Hematopoietic multipotent progenitor cell treated with erythropoietin and hydrocortisone succinate and interleukin-3 and kit ligand, for 8 days (in vitro differentiated cells): Measurements from ENCODE around the gene MAD1L1.

Experiments
- DNase-seq: peaks from one replicate; pipeline ENCODE4 v3.0.0-alpha.2; 2015

MAD1L1 gene

DNA sequence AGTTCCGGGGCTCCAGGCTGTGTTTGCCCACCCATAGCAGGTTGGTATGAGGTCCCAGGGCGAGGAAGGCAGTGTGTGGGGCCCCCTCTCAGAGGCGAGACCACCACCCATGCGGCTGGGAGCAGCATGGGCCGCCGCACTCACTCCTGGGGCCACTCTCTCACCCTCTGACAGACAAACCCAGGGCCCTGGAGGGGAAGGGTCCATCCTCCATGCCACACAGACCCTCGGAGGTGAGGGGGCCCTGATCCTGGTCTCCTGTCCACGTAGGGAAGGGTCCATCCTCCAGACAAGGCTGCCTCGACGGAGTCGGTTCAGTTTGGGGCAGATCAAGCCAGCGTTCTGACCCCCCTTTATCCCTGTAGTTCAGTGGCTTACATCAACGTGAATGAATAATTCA lies 331.9 kb downstream of the MAD1L1 start:
- DNase-seq = no peak

GRCh38 chr7:1899951-1900762 lies 332.6 kb downstream of the MAD1L1 start:
- DNase-seq = no peak

DNA sequence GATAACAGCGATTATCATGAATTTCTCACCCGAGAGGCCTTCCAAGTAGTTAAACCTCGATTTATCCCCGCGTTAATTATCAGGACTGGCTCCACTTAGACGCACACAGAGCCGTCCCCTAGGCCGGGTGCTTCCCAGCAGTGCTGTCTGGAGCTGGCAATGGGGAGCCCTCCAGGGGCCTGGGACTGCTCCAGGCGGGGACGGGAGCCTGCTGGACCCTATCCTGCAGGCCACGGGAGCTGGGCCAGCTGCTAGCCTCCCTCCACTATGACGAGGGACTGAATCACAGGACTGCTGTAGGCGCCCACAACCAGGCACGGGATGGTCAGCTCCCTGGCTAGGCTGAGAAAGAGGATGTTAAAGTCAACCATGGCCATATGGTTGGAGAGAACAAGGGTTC lies 333.5 kb downstream of the MAD1L1 start:
- DNase-seq = no peak

- DNase-seq = no peak
Measured at GRCh38 chr7:1898628-1899185, 334.0 kb downstream of the MAD1L1 start.

DNA sequence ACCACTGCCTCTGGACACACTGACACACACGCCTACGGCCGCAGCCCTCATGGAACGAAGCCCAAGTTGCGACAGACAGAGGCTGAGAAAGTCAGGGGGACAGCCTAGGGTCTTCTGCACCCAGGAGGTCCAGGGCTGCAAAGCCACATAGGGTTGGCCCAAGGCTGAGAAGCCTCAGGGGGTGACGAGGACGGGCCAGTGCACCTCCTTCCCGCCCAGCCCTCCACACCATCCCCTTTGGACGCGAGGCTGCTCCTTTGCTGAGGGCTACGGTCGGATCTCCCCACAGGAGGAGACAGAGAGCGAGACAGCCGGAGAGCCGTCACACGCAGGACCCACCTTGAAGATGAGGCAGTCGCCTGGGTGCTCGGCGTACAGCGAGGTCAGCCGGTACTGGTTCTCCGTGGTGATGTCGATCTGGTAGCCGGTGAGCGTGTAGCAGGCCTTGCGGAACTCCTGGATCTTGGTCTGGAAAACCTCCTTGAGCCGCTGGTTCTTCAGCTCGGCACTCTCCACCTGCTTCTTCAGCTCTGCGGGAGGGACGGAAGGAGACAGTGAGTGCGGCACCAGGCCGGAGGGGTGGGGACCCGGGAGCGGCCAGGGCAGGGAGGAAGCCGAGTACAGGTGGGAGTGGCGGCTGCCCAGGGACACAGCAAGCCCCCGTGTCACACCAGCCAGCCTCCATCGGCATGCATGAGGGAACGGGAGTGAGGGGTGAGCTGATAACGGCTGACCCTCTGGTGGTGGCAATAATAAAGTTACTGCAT lies 334.7 kb downstream of the MAD1L1 start:
- no peak for DNase-seq

GRCh38 chr7:1897076-1897860 lies 335.5 kb downstream of the MAD1L1 start:
- DNase-seq = no peak

GRCh38 chr7:1895664-1896515 lies 336.9 kb downstream of the MAD1L1 start:
- DNase-seq = no peak

GRCh38 chr7:1894906-1895663 lies 337.7 kb downstream of the MAD1L1 start:
- DNase-seq = no peak

DNA sequence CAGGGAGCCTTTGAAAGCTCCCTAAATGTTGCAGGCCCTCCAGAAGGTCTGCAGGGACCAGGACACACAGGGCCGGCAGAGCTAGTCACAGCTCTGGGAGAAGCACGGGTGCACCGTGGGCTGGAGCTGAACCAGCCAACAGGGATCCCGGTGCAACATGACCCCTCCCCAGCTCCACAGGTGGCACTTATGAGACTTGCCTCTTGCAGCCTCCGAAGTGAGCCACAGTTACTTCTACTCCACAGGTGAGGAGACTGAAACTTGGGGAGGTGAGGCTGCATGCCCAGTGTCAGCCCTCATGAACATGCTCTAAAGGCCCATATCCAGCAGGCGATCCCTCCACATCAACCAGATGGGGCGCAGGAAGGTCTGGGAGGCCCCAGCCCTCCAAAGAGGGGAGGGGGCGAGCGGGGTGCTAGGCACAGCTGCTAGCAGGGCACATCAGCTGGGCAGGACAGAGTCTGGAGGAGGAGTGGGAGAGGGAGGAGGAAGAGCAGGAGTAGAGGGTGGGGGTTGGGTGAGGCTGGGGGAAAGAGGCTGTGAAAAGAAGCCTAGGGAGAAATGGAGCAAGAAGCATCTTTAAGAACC lies 338.3 kb downstream of the MAD1L1 start:
- DNase-seq = no peak

DNA sequence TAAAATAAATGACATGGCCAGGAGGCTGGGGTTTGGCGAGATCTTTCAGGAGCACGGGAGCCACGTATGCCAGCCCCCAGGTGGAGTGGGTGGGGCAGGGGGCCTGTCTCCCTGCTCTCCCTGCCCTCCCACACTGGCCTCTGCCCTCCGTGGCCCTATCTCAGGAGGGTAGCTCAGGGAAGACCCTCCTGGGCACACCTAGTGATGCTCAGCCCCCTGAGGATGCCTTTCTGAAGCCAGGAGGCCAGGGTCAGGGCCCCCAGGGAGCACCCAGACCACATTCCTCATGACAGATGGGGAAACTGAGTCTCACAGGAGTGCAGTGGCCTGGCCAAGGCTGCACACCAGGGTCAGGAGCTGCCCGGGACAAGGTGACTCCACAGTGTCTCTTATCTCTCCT lies 339.3 kb downstream of the MAD1L1 start:
- no peak for DNase-seq

DNA sequence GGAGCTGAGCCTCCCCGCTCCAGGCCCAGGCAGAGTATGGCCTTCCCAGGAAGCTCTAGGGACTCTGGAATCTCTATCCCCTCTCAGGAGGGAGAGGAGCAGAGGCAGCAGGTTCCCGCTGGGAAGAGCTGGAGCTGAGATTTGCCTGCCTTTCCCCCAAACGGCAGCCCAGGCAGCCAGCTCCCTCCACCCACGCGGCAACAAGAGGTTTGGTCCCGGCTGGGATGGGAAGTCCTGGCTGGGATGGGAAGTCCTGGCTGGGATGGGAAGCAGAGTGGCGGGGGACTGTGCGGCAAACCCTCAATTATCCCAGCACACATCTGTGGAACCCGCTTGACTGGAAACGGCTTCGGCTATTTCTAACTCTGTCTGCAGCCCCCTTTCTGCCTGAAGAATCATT lies 339.7 kb downstream of the MAD1L1 start:
- DNase-seq = no peak

DNA sequence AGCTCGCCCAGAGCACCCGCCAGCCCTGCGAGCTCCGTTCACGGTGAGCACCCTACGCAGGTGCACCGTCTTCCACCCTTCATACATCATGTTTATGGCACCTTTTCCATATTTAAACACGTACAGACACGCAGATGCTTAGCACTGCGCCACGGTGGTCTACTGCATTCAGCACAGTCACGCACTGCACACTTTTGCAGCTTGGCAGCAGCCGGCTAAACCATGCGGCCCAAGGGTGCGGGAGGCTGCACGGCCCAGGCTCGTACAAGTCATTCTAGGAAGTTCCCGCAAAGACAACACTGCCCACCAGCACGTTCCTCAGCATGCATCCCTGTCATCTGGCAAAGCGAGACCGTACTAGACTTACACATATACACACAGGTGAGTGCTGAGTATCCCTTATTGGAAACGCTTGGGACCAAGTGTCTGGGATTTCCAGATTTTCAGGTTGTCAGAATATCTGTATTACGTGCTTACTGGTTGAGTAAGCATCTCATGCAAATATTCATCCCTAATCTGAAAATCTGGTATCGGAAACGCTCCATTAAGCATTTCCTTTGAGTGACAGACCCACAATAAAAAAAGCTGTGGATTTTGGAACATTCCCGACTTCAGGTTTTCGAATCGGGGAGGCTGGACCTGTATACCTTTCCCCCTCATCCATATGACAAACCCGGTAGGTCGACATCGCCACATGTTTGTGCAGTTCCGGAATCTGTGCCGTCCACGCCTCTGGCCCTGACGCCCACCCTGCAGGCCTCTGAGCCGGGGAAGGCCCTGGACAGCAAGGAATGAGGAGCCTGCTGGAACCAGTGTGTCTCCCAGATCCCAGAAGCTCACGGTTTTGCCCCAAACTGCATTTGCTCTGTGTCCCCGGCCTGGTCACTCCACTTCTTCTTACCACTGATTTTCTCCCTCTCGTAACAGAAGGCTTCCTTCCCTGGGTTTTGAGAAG lies 340.5 kb downstream of the MAD1L1 start:
- no peak for DNase-seq

GRCh38 chr7:1890289-1891235 lies 342.2 kb downstream of the MAD1L1 start:
- peak; percentile 46 for DNase-seq

- no peak for DNase-seq
Measured at GRCh38 chr7:1889556-1890181, 343.1 kb downstream of the MAD1L1 start.

GRCh38 chr7:1889091-1889490 lies 343.7 kb downstream of the MAD1L1 start:
- DNase-seq = no peak

- DNase-seq = no peak
Measured at GRCh38 chr7:1888425-1888824, 344.3 kb downstream of the MAD1L1 start.

DNA sequence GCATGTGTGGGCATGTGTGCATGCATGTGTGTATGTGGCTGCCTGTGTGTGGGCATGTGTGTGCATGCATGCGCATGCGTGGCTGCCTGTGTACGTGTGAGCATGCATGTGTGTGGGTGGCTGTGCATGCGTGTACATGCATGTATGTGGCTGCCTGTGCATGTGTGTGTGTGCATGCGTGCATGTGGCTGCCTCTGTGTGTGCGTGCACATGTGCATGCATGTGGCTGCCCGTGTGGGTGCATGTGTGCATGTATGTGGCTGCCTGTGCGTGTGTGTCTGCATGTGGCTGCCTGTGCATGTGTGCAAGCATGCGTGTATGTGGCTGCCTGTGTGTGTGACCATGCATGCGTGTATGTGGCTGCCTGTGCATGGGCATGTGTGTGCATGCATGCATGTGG lies 345.5 kb downstream of the MAD1L1 start:
- DNase-seq = no peak
